ENCODE data around the gene SERAC1.

The SERAC1 gene

DNA sequence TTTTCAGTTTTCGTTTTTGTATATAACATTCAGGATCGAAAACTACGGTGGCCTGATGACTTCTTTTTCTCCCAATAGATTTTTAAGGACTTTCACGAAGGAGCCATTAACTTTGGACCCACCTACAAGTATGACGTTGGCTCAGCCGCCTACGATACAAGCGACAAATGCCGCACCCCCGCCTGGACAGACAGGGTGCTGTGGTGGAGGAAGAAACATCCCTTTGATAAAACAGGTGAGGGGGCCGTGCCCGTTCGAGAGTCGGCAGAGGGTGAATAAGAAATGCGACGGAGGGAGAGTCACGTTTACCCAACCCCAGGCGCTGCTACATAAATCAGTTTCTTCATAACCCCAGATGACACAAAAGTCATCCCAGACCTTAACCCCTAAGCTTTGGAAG, 91.5 kb downstream of the SERAC1 start:
- no peak for TF ChIP-seq CTCF (conservative IDR thresholded peaks at IDR 0.05)
- TF ChIP-seq ZFX (IDR thresholded peaks at IDR 0.05): no peak
- H3K27ac ChIP-seq: no peak overlapping the region

- no peak overlapping the region for H3K27ac ChIP-seq
- TF ChIP-seq CTCF (conservative IDR thresholded peaks at IDR 0.05): no peak
- no peak for TF ChIP-seq ZFX (IDR thresholded peaks at IDR 0.05)
These were observed 94.3 kb downstream of the SERAC1 start for GRCh38 chr6:158073776-158074175.

DNA sequence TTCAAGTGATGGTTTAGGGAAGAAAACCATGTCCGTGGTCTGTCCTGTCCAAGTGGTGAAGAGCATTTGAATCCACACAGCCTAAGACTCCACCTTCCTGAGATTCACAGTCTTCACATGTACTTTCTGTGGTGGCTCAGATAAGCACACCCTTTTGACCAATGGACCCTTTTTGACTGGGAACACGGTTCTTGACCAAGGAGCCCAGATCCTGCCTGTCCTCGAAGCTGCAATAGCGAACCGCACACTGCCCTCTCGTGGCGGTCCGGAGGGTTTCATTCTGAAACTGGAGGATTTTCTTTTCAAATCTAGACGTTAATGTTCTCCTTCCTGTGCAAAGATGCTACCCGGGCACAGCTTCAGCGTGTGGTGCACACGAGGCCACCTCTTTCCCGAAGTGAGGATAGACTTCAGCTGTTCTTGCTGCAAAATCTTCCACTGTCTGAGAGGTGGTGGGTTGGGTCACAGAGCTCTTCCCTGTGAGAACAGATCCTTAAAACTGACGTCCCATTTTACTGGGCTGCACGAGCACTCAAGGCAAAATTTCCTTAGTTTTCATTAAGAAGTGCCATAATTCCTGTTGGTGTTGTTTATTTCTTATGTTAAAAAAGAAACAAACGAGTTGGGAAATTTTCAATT, 95.9 kb downstream of the SERAC1 start:
- TF ChIP-seq CTCF (conservative IDR thresholded peaks at IDR 0.05): peak; percentile 52
- TF ChIP-seq ZFX (IDR thresholded peaks at IDR 0.05): no peak
- H3K27ac ChIP-seq: no peak overlapping the region

- H3K27ac ChIP-seq: no peak overlapping the region
- no peak for TF ChIP-seq CTCF (conservative IDR thresholded peaks at IDR 0.05)
- TF ChIP-seq ZFX (IDR thresholded peaks at IDR 0.05): no peak
These were observed 96.7 kb downstream of the SERAC1 start for GRCh38 chr6:158071121-158072082.

DNA sequence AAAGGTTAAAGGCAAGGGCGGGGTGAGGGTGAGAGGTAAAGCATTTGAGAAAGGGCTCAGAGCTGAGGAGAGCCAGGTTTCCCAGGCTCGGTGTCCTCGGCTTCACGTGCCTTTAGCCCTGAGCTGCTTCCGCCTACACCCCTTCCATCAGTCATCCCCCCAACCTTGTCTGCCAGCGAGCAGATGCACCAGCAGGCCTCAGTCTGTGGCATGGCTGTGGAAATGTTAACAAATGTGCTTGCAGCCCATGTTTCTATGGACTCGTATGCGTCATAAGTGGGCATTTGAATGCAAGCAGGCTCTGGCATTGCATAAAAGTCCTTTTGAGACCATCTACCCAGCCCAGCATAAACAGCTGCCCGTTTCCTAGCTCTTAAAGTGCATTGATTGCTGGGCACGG, 97.5 kb downstream of the SERAC1 start:
- TF ChIP-seq ZFX (IDR thresholded peaks at IDR 0.05) (no peak), CTCF (conservative IDR thresholded peaks at IDR 0.05) (no peak)
- no peak overlapping the region for H3K27ac ChIP-seq

GRCh38 chr6:158069800-158070195, 98.3 kb downstream of the SERAC1 start:
- TF ChIP-seq CTCF (conservative IDR thresholded peaks at IDR 0.05) (no peak), ZFX (IDR thresholded peaks at IDR 0.05) (no peak)
- no peak overlapping the region for H3K27ac ChIP-seq
